CD14-positive monocyte (primary cell): Measurements from ENCODE around the gene MRPL42. TPM values are rescaled to one million over a fixed set of nuclear protein-coding genes. Genes with fewer than 3 reads are reported as not detected.

Experiments
- DNase-seq, 3 donors: peaks; one replicate each; pipeline ENCODE4 v3.0.0-alpha.2; 2011 to 2022
- H2AFZ ChIP-seq: 2 replicates; pipeline ENCODE4 v1.6.0; 2012; ENCODE audit warnings: mild to moderate bottlenecking, low read depth, low read length, inconsistent platforms; ENCODE audit not compliant: insufficient read depth, poor library complexity, severe bottlenecking
- H3K27ac ChIP-seq, 2 donors: 1 replicate in 1 of 2; 2 replicates in 1 of 2; pipeline ENCODE4 v1.5.1; 2012 to 2013; ENCODE audit warnings: low read length in 2 of 2, control low read depth in 1 of 2, inconsistent platforms in 1 of 2, low read depth in 1 of 2, mild to moderate bottlenecking in 1 of 2
- H3K27me3 ChIP-seq, 2 donors: one replicate each; pipeline versions ENCODE4 v1.6.0 to v1.6.1; 2011 to 2013; ENCODE audit warnings: low read length in 2 of 2; ENCODE audit not compliant: control insufficient read depth in 2 of 2, insufficient read depth in 2 of 2
- H3K36me3 ChIP-seq, 2 donors: replicated peaks in 1 of 2; 1 replicate in 1 of 2; 2 replicates in 1 of 2; pipeline versions ENCODE4 v1.5.1 to v1.6.1; 2012 to 2013; ENCODE audit warnings: low read length in 2 of 2, control low read depth in 1 of 2, inconsistent platforms in 1 of 2, mild to moderate bottlenecking in 1 of 2; ENCODE audit not compliant: insufficient read depth in 2 of 2, control insufficient read depth in 1 of 2
- H3K4me1 ChIP-seq, 2 donors: 1 replicate in 1 of 2; 2 replicates in 1 of 2; pipeline versions ENCODE4 v1.5.1 to v1.6.1; 2012 to 2013; ENCODE audit warnings: low read length in 2 of 2, control low read depth in 1 of 2, inconsistent platforms in 1 of 2, mild to moderate bottlenecking in 1 of 2, moderate library complexity in 1 of 2; ENCODE audit not compliant: insufficient read depth in 2 of 2, control insufficient read depth in 1 of 2
- H3K4me2 ChIP-seq: replicated peaks from 2 replicates; pipeline ENCODE3; 2012; ENCODE audit warnings: low read length, moderate library complexity, mild to moderate bottlenecking; ENCODE audit not compliant: poor library complexity, severe bottlenecking; ENCODE audit errors: extremely low read depth
- H3K4me3 ChIP-seq, 3 experiments: fragments of 200-600 bp in 1 of 3; sonication (generic) in 1 of 3; replicated peaks in 1 of 3; 1 replicate in 2 of 3; 2 replicates in 1 of 3; pipeline ENCODE4 v1.5.1; 2011 to 2013; ENCODE audit warnings: low read length in 3 of 3, mild to moderate bottlenecking in 3 of 3, control low read depth in 2 of 3, low read depth in 2 of 3, inconsistent platforms in 1 of 3, moderate library complexity in 1 of 3
- H3K79me2 ChIP-seq: 2 replicates; pipeline ENCODE4 v1.6.0; 2012; ENCODE audit warnings: mild to moderate bottlenecking, control low read depth, inconsistent platforms, low read length, moderate library complexity; ENCODE audit not compliant: insufficient read depth
- H3K9ac ChIP-seq: 2 replicates; pipeline ENCODE4 v1.6.0; 2017; ENCODE audit warnings: low read length, mild to moderate bottlenecking; ENCODE audit not compliant: insufficient read depth, poor library complexity, severe bottlenecking
- H3K9me3 ChIP-seq, 2 donors: replicated peaks in 1 of 2; 1 replicate in 1 of 2; 2 replicates in 1 of 2; pipeline versions ENCODE4 v1.5.1 to v1.6.1; 2012 to 2013; ENCODE audit warnings: low read length in 2 of 2, control low read depth in 1 of 2; ENCODE audit not compliant: control insufficient read depth in 1 of 2, insufficient read depth in 1 of 2
- H4K20me1 ChIP-seq: 2 replicates; pipeline ENCODE4 v1.6.0; 2012; ENCODE audit warnings: mild to moderate bottlenecking, low read length, control low read depth, moderate library complexity; ENCODE audit not compliant: insufficient read depth
- H3K27ac Mint-ChIP-seq, 7 donors: one replicate each; pipeline ENCODE4 v1.8.0; 2020; ENCODE audit warnings: mild to moderate bottlenecking in 7 of 7, mixed read lengths in 7 of 7, moderate library complexity in 6 of 7, inconsistent platforms in 2 of 7
- H3K27me3 Mint-ChIP-seq, 3 donors: one replicate each; pipeline ENCODE4 v1.8.0; 2021 to 2022; ENCODE audit warnings: low read depth in 3 of 3, mild to moderate bottlenecking in 3 of 3, mixed read lengths in 3 of 3, moderate library complexity in 3 of 3, inconsistent platforms in 1 of 3
- H3K36me3 Mint-ChIP-seq, 2 donors: one replicate each; pipeline ENCODE4 v1.8.0; 2020; ENCODE audit warnings: mixed read lengths in 2 of 2, inconsistent platforms in 1 of 2, mild to moderate bottlenecking in 1 of 2
- H3K4me1 Mint-ChIP-seq: one replicate; pipeline ENCODE4 v1.8.0; 2020; ENCODE audit warnings: mild to moderate bottlenecking, mixed read lengths
- H3K4me3 Mint-ChIP-seq, 2 donors: one replicate each; pipeline ENCODE4 v1.8.0; 2020; ENCODE audit warnings: mild to moderate bottlenecking in 2 of 2, mixed read lengths in 2 of 2, moderate library complexity in 1 of 2
- H3K9me3 Mint-ChIP-seq, 7 donors: one replicate each; pipeline ENCODE4 v1.8.0; 2020 to 2022; ENCODE audit warnings: mixed read lengths in 7 of 7, mild to moderate bottlenecking in 6 of 7, moderate library complexity in 6 of 7, inconsistent platforms in 2 of 7
- CTCF ChIP-seq: fragments of 200-600 bp; IDR thresholded peaks from one replicate; pipeline ENCODE4 v1.8.0; 2022; ENCODE audit warnings: antibody characterized with exemption, mild to moderate bottlenecking
- WGBS: methylation state at CpG from one replicate; pipeline ENCODE4 v1.1.5; 2013; ENCODE audit warnings: missing lambda C conversion rate; ENCODE audit not compliant: insufficient coverage; 5-methylcytosine and 5-hydroxymethylcytosine counted together
- intact Hi-C, 2 donors: fragments of 100-400 bp; cut with micrococcal nuclease; formaldehyde crosslinking; loops; one replicate each; pipeline versions ENCODE4 v1.15.0 to v1.15.1; 2023
- polyA plus RNA-seq, 3 donors: library from polyadenylated mRNA; depleted of rRNA in 1 of 3; unstranded in 2 of 3; stranded (reverse) in 1 of 3; fragments of 300-500 nt in 2 of 3; fragments of >200 nt in 1 of 3; fragmentation: Illumina TruSeq in 2 of 3; gene quantifications; 1 replicate in 2 of 3; 2 replicates in 1 of 3; pipeline ENCODE4 v1.2.3, GENCODE V29; 2012 to 2021

MRPL42 gene
- polyA plus RNA-seq, 3 donors = 15.7 to 68.3 (median 62.8) TPM

- H4K20me1 ChIP-seq = no peaks in the 10 kb centered on the region
- no peaks in the 10 kb centered on the region for H3K36me3 ChIP-seq
- Mint-ChIP-seq H3K9me3 (peaks cover 0 to 3% (median 0%) of the 10 kb centered on the region in 7 donors), H3K4me3 (no peak overlapping the region), H3K36me3 (no peaks in the 10 kb centered on the region), H3K27me3 (peaks cover 3 to 6% (median 3%) of the 10 kb centered on the region in 3 donors), H3K4me1 (no peaks in the 10 kb centered on the region), H3K27ac (no peak overlapping the region)
- H2AFZ ChIP-seq = no peak overlapping the region
- no peaks in the 10 kb centered on the region for H3K27me3 ChIP-seq
- no peaks in the 10 kb centered on the region for H3K9me3 ChIP-seq
- H3K4me3 ChIP-seq = no peak overlapping the region
- no peak for TF ChIP-seq CTCF
- 88% methylated on average over 3 of the region's 10 CpGs for WGBS
- no peaks in the 10 kb centered on the region for H3K4me1 ChIP-seq
- H3K9ac ChIP-seq = no peak overlapping the region
- DNase-seq = no peak
- no peak overlapping the region for H3K4me2 ChIP-seq
- H3K27ac ChIP-seq = no peak overlapping the region
- intact Hi-C loops = no loop called here
- no peaks in the 10 kb centered on the region for H3K79me2 ChIP-seq
These were observed 57.2 kb downstream of the MRPL42 start for GRCh38 chr12:93524386-93525133.

- no peak for TF ChIP-seq CTCF
- no peaks in the 10 kb centered on the region for H3K9me3 ChIP-seq
- no peak overlapping the region for H3K4me3 ChIP-seq
- peaks cover 0 to 4% of the 10 kb centered on the region in 2 donors for H3K4me1 ChIP-seq
- no peaks in the 10 kb centered on the region for H3K27me3 ChIP-seq
- H3K9ac ChIP-seq = no peak overlapping the region
- Mint-ChIP-seq H3K9me3 (peaks cover 0 to 2% (median 0%) of the 10 kb centered on the region in 7 donors), H3K27ac (no peak overlapping the region), H3K36me3 (no peaks in the 10 kb centered on the region), H3K27me3 (peaks cover 0 to 6% (median 3%) of the 10 kb centered on the region in 3 donors), H3K4me1 (peaks cover 8% of the 10 kb centered on the region), H3K4me3 (no peak overlapping the region)
- H2AFZ ChIP-seq = no peak overlapping the region
- no peak overlapping the region for H3K4me2 ChIP-seq
- H4K20me1 ChIP-seq = no peaks in the 10 kb centered on the region
- no CpG with 5 or more reads among the region's 4 CpGs for WGBS
- H3K79me2 ChIP-seq = no peaks in the 10 kb centered on the region
- DNase-seq = no peak
- intact Hi-C loops = no loop called here
- no peak overlapping the region for H3K27ac ChIP-seq
- H3K36me3 ChIP-seq = no peaks in the 10 kb centered on the region
These were observed 59.6 kb downstream of the MRPL42 start for GRCh38 chr12:93526786-93527428.
